Nephron progenitor cell (in vitro differentiated cells): ENCODE results near the gene LINC01488.

Experiments used
- DNase-seq: peaks from one replicate; pipeline ENCODE4 v3.0.0; 2021
- H3K27ac Mint-ChIP-seq: 2 replicates; pipeline ENCODE4 v1.8.0; 2021; ENCODE audit warnings: mild to moderate bottlenecking, moderate library complexity, mixed read lengths
- H3K27me3 Mint-ChIP-seq: 2 replicates; pipeline ENCODE4 v1.8.0; 2021; ENCODE audit warnings: mild to moderate bottlenecking, low read depth, mixed read lengths; ENCODE audit not compliant: poor library complexity
- H3K36me3 Mint-ChIP-seq: 2 replicates; pipeline ENCODE4 v1.8.0; 2021; ENCODE audit warnings: low read depth, mixed read lengths
- H3K4me1 Mint-ChIP-seq: 2 replicates; pipeline ENCODE4 v1.8.0; 2021; ENCODE audit warnings: mixed read lengths
- H3K4me3 Mint-ChIP-seq: 2 replicates; pipeline ENCODE4 v1.8.0; 2021; ENCODE audit warnings: mild to moderate bottlenecking, moderate library complexity, mixed read lengths
- H3K9me3 Mint-ChIP-seq: 2 replicates; pipeline ENCODE4 v1.8.0; 2021; ENCODE audit warnings: mild to moderate bottlenecking, moderate library complexity, mixed read lengths
- TF ChIP-seq, protein P1 (sequence below): fragments of 200-600 bp; sonication (generic); IDR thresholded peaks from 2 replicates; pipeline ENCODE4 v1.5.0; 2021; ENCODE audit warnings: antibody characterized with exemption

The LINC01488 gene

DNA sequence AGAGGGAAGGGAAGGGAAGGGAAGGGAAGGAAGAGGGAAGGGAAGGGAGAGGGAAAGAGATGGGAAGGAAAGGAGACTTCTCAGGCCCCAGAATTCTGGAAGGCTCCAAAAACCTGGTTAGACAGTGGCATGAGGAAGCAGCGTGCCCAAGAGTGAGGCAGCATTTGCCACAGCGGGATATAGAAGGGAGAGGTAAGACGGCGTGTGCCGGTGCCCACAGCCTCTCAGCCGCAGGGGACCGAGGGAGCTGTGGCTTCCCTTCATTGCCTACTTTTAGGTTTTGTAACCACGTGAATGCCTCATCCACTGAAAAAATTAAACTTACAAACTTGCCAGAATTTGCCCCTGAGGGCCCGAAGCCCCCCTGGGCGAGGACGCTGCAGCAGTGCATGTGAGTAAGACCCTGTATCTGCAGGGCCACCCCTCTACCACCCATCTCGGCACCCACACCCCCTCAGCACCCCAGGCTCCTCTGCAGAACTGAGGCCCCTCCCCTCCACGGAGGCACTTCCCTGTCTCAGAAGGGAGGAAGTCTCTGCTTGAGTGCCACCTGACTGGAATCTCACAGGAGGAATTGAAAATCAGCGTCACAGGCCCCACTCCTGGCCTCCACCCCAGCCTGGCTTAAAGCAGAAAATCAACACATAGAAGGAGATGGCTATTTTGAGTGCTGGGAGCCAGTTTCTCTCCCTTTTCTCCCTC is 58.1 kb downstream of the LINC01488 start:
- no peak overlapping the region for H3K4me3 Mint-ChIP-seq
- H3K36me3 Mint-ChIP-seq = no peaks in the 10 kb centered on the region
- H3K9me3 Mint-ChIP-seq = no peaks in the 10 kb centered on the region
- peaks cover 4% of the 10 kb centered on the region for H3K27me3 Mint-ChIP-seq
- no peak for DNase-seq
- TF ChIP-seq, protein P1, sequence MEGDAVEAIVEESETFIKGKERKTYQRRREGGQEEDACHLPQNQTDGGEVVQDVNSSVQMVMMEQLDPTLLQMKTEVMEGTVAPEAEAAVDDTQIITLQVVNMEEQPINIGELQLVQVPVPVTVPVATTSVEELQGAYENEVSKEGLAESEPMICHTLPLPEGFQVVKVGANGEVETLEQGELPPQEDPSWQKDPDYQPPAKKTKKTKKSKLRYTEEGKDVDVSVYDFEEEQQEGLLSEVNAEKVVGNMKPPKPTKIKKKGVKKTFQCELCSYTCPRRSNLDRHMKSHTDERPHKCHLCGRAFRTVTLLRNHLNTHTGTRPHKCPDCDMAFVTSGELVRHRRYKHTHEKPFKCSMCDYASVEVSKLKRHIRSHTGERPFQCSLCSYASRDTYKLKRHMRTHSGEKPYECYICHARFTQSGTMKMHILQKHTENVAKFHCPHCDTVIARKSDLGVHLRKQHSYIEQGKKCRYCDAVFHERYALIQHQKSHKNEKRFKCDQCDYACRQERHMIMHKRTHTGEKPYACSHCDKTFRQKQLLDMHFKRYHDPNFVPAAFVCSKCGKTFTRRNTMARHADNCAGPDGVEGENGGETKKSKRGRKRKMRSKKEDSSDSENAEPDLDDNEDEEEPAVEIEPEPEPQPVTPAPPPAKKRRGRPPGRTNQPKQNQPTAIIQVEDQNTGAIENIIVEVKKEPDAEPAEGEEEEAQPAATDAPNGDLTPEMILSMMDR = no peak
- peaks cover 42% of the 10 kb centered on the region for H3K4me1 Mint-ChIP-seq
- peak overlapping the region; percentile 42 for H3K27ac Mint-ChIP-seq

DNA sequence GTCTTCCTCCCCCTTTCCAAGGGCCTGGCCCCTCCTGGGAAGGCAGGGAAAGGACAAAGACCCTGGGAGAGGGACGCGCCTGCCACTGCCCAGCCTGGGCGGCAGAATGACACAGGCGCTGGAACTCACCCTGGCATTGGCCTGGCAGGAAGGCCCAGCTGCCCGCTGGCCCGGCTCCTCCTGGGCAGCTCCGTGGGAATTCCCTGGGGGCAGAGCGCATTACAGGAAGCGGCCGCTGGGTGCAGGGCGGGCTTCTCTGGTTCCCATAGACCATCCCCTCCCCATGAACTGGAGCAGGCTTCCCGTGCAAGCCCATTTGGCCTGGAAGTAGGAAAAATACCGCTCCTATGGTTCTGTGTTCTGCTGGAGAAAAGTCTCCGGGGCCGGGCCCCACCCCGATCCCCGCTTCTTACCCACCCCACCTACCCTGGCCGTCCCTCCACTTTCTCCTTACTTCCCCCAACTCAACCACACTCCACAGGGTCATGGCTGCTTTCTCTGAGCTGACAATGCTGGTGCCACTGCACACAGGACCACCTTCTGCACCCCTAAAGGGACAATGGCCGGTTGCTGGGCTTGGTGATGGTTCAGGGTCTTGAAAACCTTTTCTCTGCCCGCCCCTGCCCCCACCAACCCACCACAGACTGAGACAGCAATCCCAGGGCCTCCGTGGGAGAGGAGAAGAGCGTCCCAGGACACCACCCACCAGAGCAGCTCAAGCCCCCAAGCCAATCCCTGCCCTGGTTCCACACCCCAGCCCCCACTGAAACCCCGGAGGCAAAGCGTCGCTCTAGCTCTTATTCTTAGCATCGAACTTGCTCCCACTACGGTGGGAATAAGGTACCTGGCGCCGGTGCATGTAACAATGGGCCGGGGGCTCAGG is 58.9 kb downstream of the LINC01488 start:
- Mint-ChIP-seq H3K4me3 (no peak overlapping the region), H3K27ac (peak overlapping the region; percentile 42), H3K36me3 (no peaks in the 10 kb centered on the region), H3K9me3 (no peaks in the 10 kb centered on the region), H3K27me3 (peaks cover 4% of the 10 kb centered on the region), H3K4me1 (peaks cover 43% of the 10 kb centered on the region)
- peak; percentile 30 for DNase-seq
- TF ChIP-seq, protein P1 = no peak

DNA sequence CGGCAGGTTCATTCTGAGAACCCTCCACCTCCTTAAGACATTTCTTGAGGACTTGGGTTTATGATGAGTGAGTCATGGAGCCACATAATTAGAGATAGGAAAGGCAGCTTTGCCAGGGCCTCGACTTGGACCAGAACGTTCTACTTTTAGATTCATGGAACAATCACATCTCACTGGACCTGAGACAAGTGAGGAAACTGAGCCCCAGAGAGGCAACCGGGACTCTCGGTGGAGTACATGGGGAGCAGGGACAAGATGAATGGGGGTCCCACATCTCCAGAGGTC is 59.5 kb downstream of the LINC01488 start:
- no peaks in the 10 kb centered on the region for H3K9me3 Mint-ChIP-seq
- TF ChIP-seq, protein P1 = no peak
- peaks cover 7% of the 10 kb centered on the region for H3K27me3 Mint-ChIP-seq
- no peaks in the 10 kb centered on the region for H3K36me3 Mint-ChIP-seq
- no peak for DNase-seq
- H3K27ac Mint-ChIP-seq = no peak overlapping the region
- H3K4me3 Mint-ChIP-seq = no peak overlapping the region
- peaks cover 43% of the 10 kb centered on the region for H3K4me1 Mint-ChIP-seq

DNA sequence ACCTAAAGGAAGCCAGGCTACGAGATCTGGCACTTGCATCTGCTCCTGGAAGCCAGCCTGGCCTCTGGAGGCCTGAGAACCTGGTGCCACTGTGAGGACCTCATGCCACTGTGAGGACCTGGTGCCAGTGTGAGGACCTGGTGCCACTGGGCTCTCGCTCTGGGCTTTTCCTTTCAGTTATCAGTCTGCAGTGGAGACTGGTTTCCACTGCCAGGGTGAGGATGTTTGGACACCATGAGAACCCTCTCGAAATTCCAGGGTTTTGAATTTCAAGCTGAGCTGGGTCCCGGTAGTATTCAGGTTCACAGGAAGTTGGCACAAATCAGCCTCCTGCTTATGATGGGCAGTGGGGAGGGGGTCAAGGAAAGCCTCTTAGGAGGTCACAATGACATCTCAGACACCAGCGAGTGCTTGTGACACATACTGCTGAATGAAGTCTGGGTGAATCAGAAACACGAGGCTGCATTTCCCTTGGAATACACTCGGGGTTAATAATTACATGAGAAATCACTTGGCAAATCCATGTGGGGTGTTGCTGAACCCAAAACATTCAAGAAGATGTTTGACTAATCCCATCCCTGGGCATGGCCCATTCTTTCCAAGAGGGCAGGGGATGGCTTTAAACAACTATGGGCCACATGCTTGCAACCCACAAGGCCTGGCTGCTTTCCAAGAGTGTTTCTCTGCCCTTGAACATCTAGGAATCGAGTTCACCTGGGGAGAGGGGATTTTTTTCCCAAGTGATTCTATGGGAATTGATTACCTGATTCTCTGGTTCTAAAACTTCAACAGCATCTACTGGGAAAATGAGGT is 60.2 kb downstream of the LINC01488 start:
- TF ChIP-seq, protein P1 = no peak
- no peak overlapping the region for H3K4me3 Mint-ChIP-seq
- H3K9me3 Mint-ChIP-seq = no peaks in the 10 kb centered on the region
- H3K27me3 Mint-ChIP-seq = peaks cover 11% of the 10 kb centered on the region
- peaks cover 43% of the 10 kb centered on the region for H3K4me1 Mint-ChIP-seq
- DNase-seq = no peak
- H3K36me3 Mint-ChIP-seq = no peaks in the 10 kb centered on the region
- H3K27ac Mint-ChIP-seq = no peak overlapping the region

DNA sequence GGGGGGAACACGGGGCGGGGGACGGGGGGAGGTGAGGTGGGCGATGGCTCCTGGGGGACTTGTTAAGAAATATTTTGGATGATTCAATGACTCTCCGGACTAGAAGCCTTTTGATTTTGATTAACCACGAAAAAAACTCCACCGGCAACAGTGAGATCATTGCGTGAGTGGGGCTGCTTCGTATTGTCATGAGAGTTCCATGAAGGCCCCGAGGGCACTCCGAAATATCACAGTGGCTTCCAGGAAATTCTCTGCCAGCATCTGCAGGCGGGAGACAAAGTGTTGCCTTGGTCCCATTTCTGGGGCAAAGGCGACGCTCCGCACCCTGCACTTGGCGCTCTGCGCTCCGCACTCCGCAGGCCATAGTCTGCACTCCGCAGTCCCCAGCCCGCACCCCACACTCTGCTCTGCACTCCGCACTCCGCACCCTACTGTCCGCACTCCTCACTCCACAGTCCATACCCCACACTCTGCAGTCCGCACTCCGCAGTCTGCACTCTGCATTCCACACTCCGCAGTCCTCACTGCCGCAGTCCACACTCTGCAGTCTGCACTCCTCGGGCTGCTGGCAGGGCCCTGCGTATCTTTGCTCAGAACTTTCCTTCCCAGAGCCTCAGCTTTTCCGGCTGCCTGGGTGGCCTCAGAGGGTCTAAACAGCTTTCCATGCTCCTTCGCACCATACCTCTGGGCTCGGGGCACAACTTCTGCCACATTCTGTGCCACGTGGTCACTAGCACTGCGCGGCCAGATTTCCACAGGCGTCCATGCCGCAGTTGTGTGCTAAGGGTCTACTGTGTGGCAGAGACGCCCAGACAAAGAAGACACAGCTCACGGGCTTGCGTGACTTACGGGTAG is 61.1 kb downstream of the LINC01488 start:
- Mint-ChIP-seq H3K36me3 (no peaks in the 10 kb centered on the region), H3K4me1 (peaks cover 43% of the 10 kb centered on the region), H3K27me3 (peaks cover 11% of the 10 kb centered on the region), H3K4me3 (no peak overlapping the region), H3K9me3 (no peaks in the 10 kb centered on the region), H3K27ac (peak overlapping the region; percentile 39)
- TF ChIP-seq, protein P1 = no peak
- no peak for DNase-seq
